ENCODE data around the gene IFT22.
A peak's percentile ranks its signal among the peaks of the same experiment; 100 is the strongest.

IFT22 gene

DNA sequence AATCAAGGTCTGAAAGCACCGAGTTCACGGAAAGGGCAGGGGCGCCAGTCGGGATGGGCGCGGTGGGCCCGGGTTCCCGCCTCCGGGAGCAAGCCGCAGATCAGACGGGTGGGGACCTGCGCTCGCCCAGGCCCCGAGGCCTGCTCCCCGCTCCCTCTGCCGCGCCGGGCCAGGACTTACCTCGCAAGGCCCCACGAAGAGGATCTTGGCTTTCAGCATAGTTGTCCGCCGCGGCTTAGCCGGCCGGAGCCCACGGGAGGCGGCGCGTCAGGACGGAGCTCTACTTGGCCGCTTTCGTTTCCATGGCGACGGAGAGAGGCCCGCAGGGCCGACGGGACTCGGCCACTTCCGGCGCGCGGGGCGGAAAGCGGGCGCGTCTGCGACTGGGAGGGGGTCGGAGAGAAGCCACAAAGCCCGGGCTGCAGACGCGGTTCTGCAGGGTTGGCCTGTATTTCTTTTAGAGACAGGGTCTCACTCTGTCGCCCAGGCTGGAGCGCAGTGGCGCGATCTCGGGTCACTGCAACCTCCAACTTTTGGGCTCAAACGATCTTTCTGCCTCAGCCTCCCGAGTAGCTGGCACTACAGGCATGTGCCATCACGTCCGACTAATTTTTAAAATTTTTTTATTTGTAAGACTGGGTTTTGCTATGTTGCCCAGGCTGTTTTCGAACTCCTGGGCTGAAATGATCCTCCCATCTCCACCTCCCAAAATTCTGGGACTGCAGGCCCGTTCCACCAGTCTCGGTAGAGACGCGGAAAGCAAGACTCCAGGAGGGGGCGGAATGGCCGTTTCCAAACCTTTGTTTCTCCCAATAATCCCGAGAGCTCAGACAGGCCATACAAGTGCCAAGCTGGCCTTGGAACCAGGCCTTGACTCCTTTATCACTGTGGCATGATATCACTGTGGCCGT is at the start of gene IFT22:
Gene IFT22 (minus strand): TSS at position 322 of the 911 bp plus-strand sequence. CDS start 103 bp downstream, at position 219.
- H3K4me3 ChIP-seq (ENCODE audit: low read depth, low read length) = peak within 1 kb of the TSS; percentile 92
- TF ChIP-seq, protein P1, sequence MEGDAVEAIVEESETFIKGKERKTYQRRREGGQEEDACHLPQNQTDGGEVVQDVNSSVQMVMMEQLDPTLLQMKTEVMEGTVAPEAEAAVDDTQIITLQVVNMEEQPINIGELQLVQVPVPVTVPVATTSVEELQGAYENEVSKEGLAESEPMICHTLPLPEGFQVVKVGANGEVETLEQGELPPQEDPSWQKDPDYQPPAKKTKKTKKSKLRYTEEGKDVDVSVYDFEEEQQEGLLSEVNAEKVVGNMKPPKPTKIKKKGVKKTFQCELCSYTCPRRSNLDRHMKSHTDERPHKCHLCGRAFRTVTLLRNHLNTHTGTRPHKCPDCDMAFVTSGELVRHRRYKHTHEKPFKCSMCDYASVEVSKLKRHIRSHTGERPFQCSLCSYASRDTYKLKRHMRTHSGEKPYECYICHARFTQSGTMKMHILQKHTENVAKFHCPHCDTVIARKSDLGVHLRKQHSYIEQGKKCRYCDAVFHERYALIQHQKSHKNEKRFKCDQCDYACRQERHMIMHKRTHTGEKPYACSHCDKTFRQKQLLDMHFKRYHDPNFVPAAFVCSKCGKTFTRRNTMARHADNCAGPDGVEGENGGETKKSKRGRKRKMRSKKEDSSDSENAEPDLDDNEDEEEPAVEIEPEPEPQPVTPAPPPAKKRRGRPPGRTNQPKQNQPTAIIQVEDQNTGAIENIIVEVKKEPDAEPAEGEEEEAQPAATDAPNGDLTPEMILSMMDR (IDR thresholded peaks at IDR 0.05; ENCODE audit: borderline replicate concordance, insufficient read depth, low read depth, low read length) = no peak

DNA sequence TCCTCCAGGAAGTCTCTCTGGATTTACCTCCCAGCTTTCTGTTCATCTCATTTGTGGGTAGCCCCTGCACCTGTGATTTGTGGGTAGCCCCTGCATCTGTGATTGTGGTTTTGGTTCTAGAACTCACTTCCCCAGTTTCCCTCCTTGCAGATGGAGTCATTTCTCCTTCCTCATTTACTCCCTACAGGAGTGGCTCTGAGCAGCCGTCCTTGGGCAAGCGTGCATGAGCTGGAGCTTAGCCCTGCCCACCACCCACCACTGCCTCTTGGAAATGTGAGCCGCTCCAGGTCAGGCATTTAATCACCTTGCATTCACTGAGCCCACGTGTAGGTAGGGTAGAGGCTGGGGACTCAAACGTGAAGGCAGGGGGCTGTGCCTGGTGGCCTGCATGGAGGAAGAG is 49.2 kb upstream of the IFT22 start:
- no peak overlapping the region for H3K4me3 ChIP-seq (ENCODE audit: low read depth, low read length)
- TF ChIP-seq, protein P1 (IDR thresholded peaks at IDR 0.05; ENCODE audit: borderline replicate concordance, insufficient read depth, low read depth, low read length) = no peak

DNA sequence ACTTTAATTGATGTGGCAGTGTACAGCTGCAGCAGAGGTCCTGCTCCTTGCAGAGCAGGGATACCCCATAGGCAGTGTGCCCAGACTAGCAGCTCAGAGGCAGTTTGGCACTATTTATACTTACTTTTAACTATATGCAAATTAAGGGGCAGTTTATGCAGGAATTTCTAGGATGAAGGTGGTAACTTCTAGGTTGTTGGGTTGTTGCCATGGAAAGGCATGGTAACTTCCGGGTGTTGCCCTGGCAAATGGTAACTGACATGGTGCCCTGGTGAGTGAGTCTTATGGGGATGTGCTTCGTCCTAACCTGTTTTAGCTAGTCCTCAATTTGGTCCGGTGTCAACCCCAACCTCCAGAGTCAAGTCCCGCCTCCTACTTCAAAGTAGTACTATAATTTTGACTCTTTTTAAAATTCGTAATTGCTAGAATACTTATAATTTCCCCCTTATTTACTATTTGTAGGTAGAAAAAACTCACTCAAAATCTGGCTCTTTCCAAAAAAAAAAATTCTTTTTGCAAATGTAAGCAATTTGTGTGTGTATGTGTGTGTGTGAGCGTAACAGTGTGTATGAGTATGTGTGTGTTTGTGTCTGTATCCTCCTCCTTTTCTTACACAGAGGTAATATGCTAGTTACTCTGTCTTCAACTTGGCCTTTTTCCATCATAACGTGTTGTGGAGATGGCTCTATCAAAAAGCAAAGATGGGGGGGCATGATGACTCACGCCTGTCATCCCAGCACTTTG is 47.0 kb upstream of the IFT22 start:
- TF ChIP-seq, protein P1 (IDR thresholded peaks at IDR 0.05; ENCODE audit: borderline replicate concordance, insufficient read depth, low read depth, low read length) = no peak

DNA sequence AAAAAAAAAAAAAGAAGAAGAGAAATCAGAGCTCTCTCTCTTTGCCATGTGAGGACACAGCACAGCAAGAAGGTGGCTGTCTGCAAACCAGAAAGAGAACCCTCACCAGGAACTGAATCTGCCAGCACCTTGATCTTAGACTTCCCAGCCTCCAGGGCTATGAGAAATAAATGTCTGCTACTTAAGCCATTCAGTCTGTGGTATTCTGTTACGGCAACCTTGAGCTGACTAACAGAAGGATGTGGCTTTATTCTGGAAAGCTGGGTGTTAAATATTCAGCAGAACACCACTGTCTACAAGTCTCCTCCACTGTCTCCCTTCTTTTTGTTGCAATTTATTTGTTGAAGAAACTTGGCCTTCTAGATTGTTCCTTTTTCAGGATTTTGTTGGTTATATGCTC is 46.1 kb upstream of the IFT22 start:
- no peak overlapping the region for H3K4me3 ChIP-seq (ENCODE audit: low read depth, low read length)
- TF ChIP-seq, protein P1 (IDR thresholded peaks at IDR 0.05; ENCODE audit: borderline replicate concordance, insufficient read depth, low read depth, low read length) = no peak

More for the DNA sequence above, 47.0 kb upstream of the IFT22 start:
- no peak overlapping the region for H3K4me3 ChIP-seq (ENCODE audit: low read depth, low read length)

DNA sequence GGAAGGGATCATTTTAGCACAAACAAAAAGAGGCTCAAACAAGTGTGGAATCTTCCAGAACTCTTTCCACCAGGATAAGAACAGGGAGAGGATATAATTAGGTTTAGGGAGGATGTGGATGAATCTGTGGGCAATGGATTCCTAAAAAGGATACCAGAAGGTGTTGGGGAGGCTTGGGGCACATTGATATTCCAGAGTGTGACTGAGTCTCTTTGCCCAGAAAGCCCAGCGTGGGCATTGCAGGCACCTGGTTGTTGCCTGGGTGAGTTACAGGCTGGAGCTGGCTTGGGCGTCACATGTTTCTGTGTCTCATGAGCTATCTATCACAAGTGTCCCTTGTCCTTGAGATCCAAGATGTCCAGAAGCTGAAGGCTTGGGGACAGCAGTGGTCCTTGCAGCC is 44.3 kb upstream of the IFT22 start:
- TF ChIP-seq, protein P1 (IDR thresholded peaks at IDR 0.05; ENCODE audit: borderline replicate concordance, insufficient read depth, low read depth, low read length) = no peak
- no peak overlapping the region for H3K4me3 ChIP-seq (ENCODE audit: low read depth, low read length)

DNA sequence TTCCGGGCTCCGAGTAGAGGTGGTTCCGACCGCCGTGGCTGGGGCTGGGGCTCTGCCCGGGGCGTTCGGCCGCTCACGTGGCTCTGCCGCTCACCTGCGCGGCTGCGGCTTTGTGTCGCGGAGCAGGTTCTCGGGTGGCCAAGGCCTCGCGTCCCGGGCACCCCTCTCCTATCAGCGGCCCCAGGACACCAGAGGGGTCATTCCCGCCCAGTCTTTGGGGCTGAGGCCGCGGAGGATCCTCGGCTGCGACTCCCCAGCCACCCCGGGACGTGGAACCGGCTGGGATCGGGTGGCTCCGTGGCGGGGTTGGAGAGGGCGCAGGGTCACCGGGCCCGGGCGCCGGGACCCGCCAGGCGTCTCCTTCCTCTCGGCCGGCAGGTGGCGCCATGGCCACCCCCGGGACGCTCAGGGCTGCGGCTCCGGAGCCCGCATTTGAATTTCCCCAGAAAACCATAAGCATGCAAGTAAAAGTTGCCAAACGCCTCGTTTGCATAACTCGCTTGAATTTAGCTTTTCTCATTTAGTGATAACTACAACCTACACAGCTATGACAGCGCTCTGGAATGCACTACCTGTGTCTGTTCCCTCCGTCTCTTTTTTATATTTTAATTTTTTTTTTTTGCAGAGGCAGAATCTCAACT is 42.2 kb upstream of the IFT22 start:
- H3K4me3 ChIP-seq (ENCODE audit: low read depth, low read length) = no peak overlapping the region
- TF ChIP-seq, protein P1 (IDR thresholded peaks at IDR 0.05; ENCODE audit: borderline replicate concordance, insufficient read depth, low read depth, low read length) = peak; percentile 85

Data from GM12875 (cell line).